GM12878 (cell line): Measurements from ENCODE around the gene TMED10. TPM values are rescaled to one million over a fixed set of nuclear protein-coding genes. Genes with fewer than 3 reads are reported as not detected.

Experiments
- BACH1 ChIP-seq: fragments of 450-650 bp; IDR thresholded peaks from 2 replicates; pipeline ENCODE4 v1.6.1; 2017; ENCODE audit warnings: mild to moderate bottlenecking, borderline replicate concordance
- BCL11A ChIP-seq: IDR thresholded peaks from 2 replicates; pipeline ENCODE4 v1.6.1; 2011; ENCODE audit warnings: low read depth, low read length
- BHLHE40 ChIP-seq, 2 experiments: fragments of 450-650 bp in 1 of 2; IDR thresholded peaks; 2 replicates each; pipeline ENCODE4 v1.6.1; 2011 to 2017; ENCODE audit warnings: low read depth in 2 of 2, borderline replicate concordance in 1 of 2, improper control_type of control experiment in 1 of 2, low read length in 1 of 2, mild to moderate bottlenecking in 1 of 2
- EGR1 ChIP-seq, 2 experiments: IDR thresholded peaks; 1 replicate in 1 of 2; 2 replicates in 1 of 2; pipeline ENCODE4 v1.6.1; 2011 to 2012; ENCODE audit warnings: low read depth in 2 of 2, low read length in 2 of 2, borderline replicate concordance in 1 of 2, mild to moderate bottlenecking in 1 of 2, moderate library complexity in 1 of 2
- ETV6 ChIP-seq, 2 experiments: fragments of 450-650 bp in 1 of 2; IDR thresholded peaks in 1 of 2; conservative IDR thresholded peaks in 1 of 2; 2 replicates each; pipeline ENCODE4 v1.6.1; 2014; ENCODE audit warnings: antibody characterized with exemption in 1 of 2, borderline replicate concordance in 1 of 2, low read depth in 1 of 2, mild to moderate bottlenecking in 1 of 2, moderate library complexity in 1 of 2
- IRF5 ChIP-seq: fragments of 450-650 bp; IDR thresholded peaks from 2 replicates; pipeline ENCODE4 v1.6.1; 2017; ENCODE audit warnings: borderline replicate concordance
- KAT2A ChIP-seq: conservative IDR thresholded peaks from 2 replicates; pipeline ENCODE4 v1.6.1; 2011; ENCODE audit warnings: low read depth, low read length; ENCODE audit not compliant: control insufficient read depth
- MXI1 ChIP-seq: fragments of 150-350 bp; IDR thresholded peaks from 2 replicates; pipeline ENCODE4 v1.6.1; 2011; ENCODE audit warnings: low read depth, mild to moderate bottlenecking, inconsistent platforms, low read length, improper control_type of control experiment
- NFYB ChIP-seq: IDR thresholded peaks from 2 replicates; pipeline ENCODE4 v1.6.1; 2011; ENCODE audit warnings: low read depth, mild to moderate bottlenecking, low read length, improper control_type of control experiment, moderate library complexity; ENCODE audit not compliant: insufficient read depth
- POLR2AphosphoS2 ChIP-seq: IDR thresholded peaks from 2 replicates; pipeline ENCODE4 v1.6.1; 2011; ENCODE audit warnings: low read depth, mild to moderate bottlenecking, low read length, improper control_type of control experiment, moderate library complexity
- RUNX3 ChIP-seq: IDR thresholded peaks from 2 replicates; pipeline ENCODE4 v1.6.1; 2012; ENCODE audit warnings: low read length, inconsistent platforms
- SKIL ChIP-seq: fragments of 450-650 bp; IDR thresholded peaks from 2 replicates; pipeline ENCODE4 v1.6.1; 2017; ENCODE audit warnings: mild to moderate bottlenecking, low read depth, inconsistent platforms; ENCODE audit not compliant: poor library complexity, severe bottlenecking
- SREBF2 ChIP-seq: IDR thresholded peaks from 2 replicates; pipeline ENCODE4 v1.6.1; 2012; ENCODE audit warnings: mild to moderate bottlenecking, low read length
- SUPT20H ChIP-seq: IDR thresholded peaks from 2 replicates; pipeline ENCODE4 v1.6.1; 2011; ENCODE audit warnings: low read depth, mild to moderate bottlenecking, low read length, moderate library complexity, borderline replicate concordance; ENCODE audit not compliant: control insufficient read depth
- TCF12 ChIP-seq: IDR thresholded peaks from 2 replicates; pipeline ENCODE4 v1.6.1; 2011; ENCODE audit warnings: low read depth, mild to moderate bottlenecking, low read length
- TCF3 ChIP-seq: IDR thresholded peaks from 2 replicates; pipeline ENCODE4 v1.6.1; 2012; ENCODE audit warnings: low read depth, mild to moderate bottlenecking, low read length, borderline replicate concordance; ENCODE audit not compliant: insufficient read depth
- ZNF274 ChIP-seq: IDR thresholded peaks from one replicate; pipeline ENCODE4 v1.8.0; 2011; ENCODE audit not compliant: insufficient read length, insufficient read depth
- ZNF622 ChIP-seq: fragments of 450-650 bp; IDR thresholded peaks from 2 replicates; pipeline ENCODE4 v1.6.1; 2017; ENCODE audit warnings: mild to moderate bottlenecking, inconsistent platforms
- ZZZ3 ChIP-seq: IDR thresholded peaks from 2 replicates; pipeline ENCODE4 v1.6.1; 2011; ENCODE audit warnings: low read depth; ENCODE audit not compliant: control insufficient read depth, insufficient read length
- polyA plus RNA-seq, 11 experiments: library from polyadenylated mRNA; depleted of rRNA in 4 of 11; unstranded in 6 of 11; stranded (reverse) in 5 of 11; fragments of >200 nt; fragmentation: Nextera tagmentation in 4 of 11; fragmentation: Illumina TruSeq in 1 of 11; extraction: Ambion mirVana in 4 of 11; extraction: Trizol in 1 of 11; gene quantifications; 1 replicate in 1 of 11; 2 replicates in 10 of 11; pipeline versions ENCODE4 v1.2.1 to v1.2.3, GENCODE V29; 2011 to 2016; ENCODE audit warnings: inconsistent platforms in 2 of 11, missing spikeins in 2 of 11, low read depth in 1 of 11
- total RNA-seq, 4 experiments: library from RNA; depleted of rRNA in 3 of 4; stranded (reverse); fragments of >200 nt in 3 of 4; fragmentation: Illumina TruSeq in 1 of 4; extraction: Trizol in 1 of 4; gene quantifications; 2 replicates each; pipeline versions ENCODE4 v1.2.1 to v1.2.3, GENCODE V29; 2013 to 2021
- TF ChIP-seq, protein P1 (sequence below): fragments of 450-650 bp; IDR thresholded peaks from 2 replicates; pipeline ENCODE4 v1.6.1; 2016; ENCODE audit warnings: mild to moderate bottlenecking, moderate library complexity, borderline replicate concordance

The TMED10 gene
- total and polyA plus RNA-seq, 10 of the 15 experiments (the other 5 are each of a cell fraction or from before 2014, with no cell fraction given): 99.8 to 270 (median 180) TPM

GRCh38 chr14:75126679-75127473 lies 49.5 kb downstream of the TMED10 start, which contains the start of gene NEK9 (continued):
- TF ChIP-seq, protein P1, sequence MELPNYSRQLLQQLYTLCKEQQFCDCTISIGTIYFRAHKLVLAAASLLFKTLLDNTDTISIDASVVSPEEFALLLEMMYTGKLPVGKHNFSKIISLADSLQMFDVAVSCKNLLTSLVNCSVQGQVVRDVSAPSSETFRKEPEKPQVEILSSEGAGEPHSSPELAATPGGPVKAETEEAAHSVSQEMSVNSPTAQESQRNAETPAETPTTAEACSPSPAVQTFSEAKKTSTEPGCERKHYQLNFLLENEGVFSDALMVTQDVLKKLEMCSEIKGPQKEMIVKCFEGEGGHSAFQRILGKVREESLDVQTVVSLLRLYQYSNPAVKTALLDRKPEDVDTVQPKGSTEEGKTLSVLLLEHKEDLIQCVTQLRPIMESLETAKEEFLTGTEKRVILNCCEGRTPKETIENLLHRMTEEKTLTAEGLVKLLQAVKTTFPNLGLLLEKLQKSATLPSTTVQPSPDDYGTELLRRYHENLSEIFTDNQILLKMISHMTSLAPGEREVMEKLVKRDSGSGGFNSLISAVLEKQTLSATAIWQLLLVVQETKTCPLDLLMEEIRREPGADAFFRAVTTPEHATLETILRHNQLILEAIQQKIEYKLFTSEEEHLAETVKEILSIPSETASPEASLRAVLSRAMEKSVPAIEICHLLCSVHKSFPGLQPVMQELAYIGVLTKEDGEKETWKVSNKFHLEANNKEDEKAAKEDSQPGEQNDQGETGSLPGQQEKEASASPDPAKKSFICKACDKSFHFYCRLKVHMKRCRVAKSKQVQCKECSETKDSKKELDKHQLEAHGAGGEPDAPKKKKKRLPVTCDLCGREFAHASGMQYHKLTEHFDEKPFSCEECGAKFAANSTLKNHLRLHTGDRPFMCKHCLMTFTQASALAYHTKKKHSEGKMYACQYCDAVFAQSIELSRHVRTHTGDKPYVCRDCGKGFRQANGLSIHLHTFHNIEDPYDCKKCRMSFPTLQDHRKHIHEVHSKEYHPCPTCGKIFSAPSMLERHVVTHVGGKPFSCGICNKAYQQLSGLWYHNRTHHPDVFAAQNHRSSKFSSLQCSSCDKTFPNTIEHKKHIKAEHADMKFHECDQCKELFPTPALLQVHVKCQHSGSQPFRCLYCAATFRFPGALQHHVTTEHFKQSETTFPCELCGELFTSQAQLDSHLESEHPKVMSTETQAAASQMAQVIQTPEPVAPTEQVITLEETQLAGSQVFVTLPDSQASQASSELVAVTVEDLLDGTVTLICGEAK: peak; percentile 96
- TF ChIP-seq IRF5: no peak
- no peak for TF ChIP-seq NFYB
- TF ChIP-seq MXI1: peak; percentile 37
- peak; percentile 13 to 57; a peak in 2 of 3 replicates for TF ChIP-seq EGR1 (IDR thresholded peaks at IDR 0.05; ENCODE audit: borderline replicate concordance in 1 of 2, low read depth in 2 of 2, low read length in 2 of 2)
- TF ChIP-seq SKIL: no peak
- peak in 1 of 2 experiments; percentile 38; a peak in 1 of 4 replicates for TF ChIP-seq BHLHE40 (IDR thresholded peaks at IDR 0.05; ENCODE audit: borderline replicate concordance in 1 of 2, low read depth in 2 of 2, low read length in 1 of 2)
- peak; percentile 61; the same call in 1 of the 2 replicates for TF ChIP-seq TCF12
- TF ChIP-seq ETV6 (conservative IDR thresholded peaks at IDR 0.05 in 1 of 2, IDR thresholded peaks at IDR 0.05 in 1 of 2; ENCODE audit: borderline replicate concordance in 1 of 2, low read depth in 1 of 2): peak in 1 of 2 experiments; percentile 54; a peak in 1 of 4 replicates
- peak; percentile 67 for TF ChIP-seq POLR2AphosphoS2
- TF ChIP-seq BACH1: peak; percentile 71
- TF ChIP-seq ZNF622: no peak
- TF ChIP-seq BCL11A: 0 out of 2 replicates have a peak, but pooled peaks have one; percentile 3
- no peak for TF ChIP-seq SUPT20H
- TF ChIP-seq TCF3: 0 out of 2 replicates have a peak, but pooled peaks have one; percentile 31
- peak; percentile 31; the same call in 1 of the 2 replicates for TF ChIP-seq RUNX3
- TF ChIP-seq KAT2A: no peak
- TF ChIP-seq SREBF2: no peak; the same call in 1 of the 2 replicates
- no peak for TF ChIP-seq ZNF274
- TF ChIP-seq ZZZ3: no peak
